Tibial artery (tissue), 4 donors: ENCODE results near the gene CMTM4.

Source experiments
- DNase-seq, 2 donors: peaks; one replicate each; pipeline ENCODE4 v3.0.0-alpha.2; 2019
- H3K27ac ChIP-seq, 2 donors: fragments of 200-600 bp; sonication (generic) in 1 of 2; 1 replicate in 1 of 2; 2 replicates in 1 of 2; pipeline ENCODE4 v1.5.1; 2018 to 2019; ENCODE audit warnings: mild to moderate bottlenecking in 1 of 2
- H3K27me3 ChIP-seq, 2 donors: fragments of 200-600 bp; sonication (generic) in 1 of 2; one replicate each; pipeline versions ENCODE4 v1.5.1 to v1.6.0; 2016 to 2019
- H3K36me3 ChIP-seq, 3 donors: fragments of 200-600 bp; sonication (generic) in 2 of 3; one replicate each; pipeline ENCODE4 v1.5.1; 2016 to 2019; ENCODE audit warnings: mild to moderate bottlenecking in 2 of 3
- H3K4me1 ChIP-seq, 4 donors: fragments of 200-600 bp; sonication (generic) in 2 of 4; 1 replicate in 3 of 4; 2 replicates in 1 of 4; pipeline ENCODE4 v1.5.1; 2016 to 2019
- H3K4me3 ChIP-seq, 2 donors: fragments of 200-600 bp; sonication (generic) in 1 of 2; 1 replicate in 1 of 2; 2 replicates in 1 of 2; pipeline ENCODE4 v1.5.1; 2018 to 2019; ENCODE audit warnings: mild to moderate bottlenecking in 2 of 2
- H3K9me3 ChIP-seq, 3 donors: fragments of 200-600 bp; sonication (generic) in 1 of 3; one replicate each; pipeline ENCODE4 v1.5.1; 2016 to 2019
- CTCF ChIP-seq, 2 experiments: fragments of 200-600 bp in 1 of 2; fragments of 450-650 bp in 1 of 2; IDR thresholded peaks; one replicate each; pipeline ENCODE4 v1.5.1; 2017 to 2019; ENCODE audit warnings: antibody characterized with exemption in 2 of 2, mild to moderate bottlenecking in 1 of 2, moderate library complexity in 1 of 2
- intact Hi-C: fragments of 100-400 bp; cut with DNase I; formaldehyde crosslinking; loops from one replicate; pipeline ENCODE4 v1.15.0; 2023; ENCODE audit warnings: low total_unique reads

CMTM4 gene

GRCh38 chr16:66608241-66609138, 88.1 kb downstream of the CMTM4 start:
- Histone ChIP-seq H3K36me3 (peaks cover 0 to 39% (median 28%) of the 10 kb centered on the region in 3 donors), H3K27ac (no peak overlapping the region), H3K27me3 (peaks cover 0 to 14% of the 10 kb centered on the region in 2 donors), H3K9me3 (no peaks in the 10 kb centered on the region), H3K4me3 (no peak overlapping the region), H3K4me1 (peaks cover 0 to 41% (median 28%) of the 10 kb centered on the region in 4 donors)
- intact Hi-C loops = loop anchor here (5.0 to 10.0 kb wide), 3 partner anchors 134 to 259 kb away; partner anchors contain the start of gene DYNC1LI2
- DNase-seq = peak; percentile 82 to 90
- peak; percentile 85 to 92 for TF ChIP-seq CTCF (IDR thresholded peaks at IDR 0.05)

GRCh38 chr16:66605979-66606751, 90.4 kb downstream of the CMTM4 start:
- intact Hi-C loops = loop anchor here (5.0 to 10.0 kb wide), 3 partner anchors 131 to 261 kb away; partner anchors contain the start of gene DYNC1LI2
- TF ChIP-seq CTCF (IDR thresholded peaks at IDR 0.05) = no peak

GRCh38 chr16:66605177-66605978, 91.2 kb downstream of the CMTM4 start:
- peaks cover 0 to 18% of the 10 kb centered on the region in 2 donors for H3K27me3 ChIP-seq
- H3K27ac ChIP-seq = peak overlapping the region; percentile 68 to 78
- no peaks in the 10 kb centered on the region for H3K9me3 ChIP-seq
- DNase-seq = peak; percentile 40 to 79
- peaks cover 0 to 11% (median 9%) of the 10 kb centered on the region in 3 donors for H3K36me3 ChIP-seq
- intact Hi-C loops = loop anchor here (5.0 to 10.0 kb wide), 3 partner anchors 131 to 262 kb away; partner anchors contain the start of gene DYNC1LI2
- peak overlapping the region; percentile 56 to 65 for H3K4me3 ChIP-seq
- TF ChIP-seq CTCF (IDR thresholded peaks at IDR 0.05) = no peak
- peaks cover 0 to 41% (median 28%) of the 10 kb centered on the region in 4 donors for H3K4me1 ChIP-seq

More at GRCh38 chr16:66605979-66606751, 90.4 kb downstream of the CMTM4 start:
- H3K27ac ChIP-seq = peak overlapping the region; percentile 68 to 78
- H3K4me3 ChIP-seq = peak overlapping the region; percentile 56 to 65
- no peak for DNase-seq
- no peaks in the 10 kb centered on the region for H3K9me3 ChIP-seq
- peaks cover 0 to 18% of the 10 kb centered on the region in 2 donors for H3K27me3 ChIP-seq
- peaks cover 0 to 17% (median 16%) of the 10 kb centered on the region in 3 donors for H3K36me3 ChIP-seq
- H3K4me1 ChIP-seq = peaks cover 0 to 41% (median 28%) of the 10 kb centered on the region in 4 donors

GRCh38 chr16:66604376-66605176, 92.0 kb downstream of the CMTM4 start, which contains the start of gene CMTM3:
Gene CMTM3, plus strand, starts transcription at chr16:66604704. Its CDS starts 102 bp downstream, at chr16:66604806.
- DNase-seq = peak; percentile 50 to 74
- H3K4me1 ChIP-seq = peaks cover 0 to 41% (median 28%) of the 10 kb centered on the region in 4 donors
- H3K4me3 ChIP-seq = peak within 1 kb of the TSS; percentile 56 to 65
- H3K27me3 ChIP-seq = peaks cover 0 to 18% of the 10 kb centered on the region in 2 donors
- H3K9me3 ChIP-seq = no peaks in the 10 kb centered on the region
- peak; percentile 65 to 76 for TF ChIP-seq CTCF (IDR thresholded peaks at IDR 0.05)
- peaks cover 0 to 3% (median 1%) of the 10 kb centered on the region in 3 donors for H3K36me3 ChIP-seq
- intact Hi-C loops = loop anchor here (5.0 to 10.0 kb wide), 4 partner anchors 130 to 263 kb away; partner anchors contain the start of gene DYNC1LI2
- H3K27ac ChIP-seq = peak within 1 kb of the TSS; percentile 68 to 78
